GM21825 (cell line): ENCODE measurements around the gene POLRMT.
"Not testable (repeated sequence)": the region's sequence is repeated elsewhere in the genome, so short reads cannot be mapped to it uniquely, and the experiment has no call there.

Source experiments
- ATAC-seq: cut with Tn5 transposase; IDR thresholded peaks from one replicate; pipeline ENCODE4 v1.9.1; 2021; ENCODE audit warnings: mild to moderate bottlenecking, moderate library complexity; ENCODE audit not compliant: unreplicated experiment

The POLRMT gene

GRCh38 chr19:633068-633785, at the start of gene POLRMT:
TSS of gene POLRMT (minus strand) at chr19:633537. CDS start at chr19:633512, 25 bp downstream.
- ATAC-seq: peak; percentile 71

GRCh38 chr19:682678-683320, 49.5 kb upstream of the POLRMT start:
- no peak for ATAC-seq

GRCh38 chr19:681029-682019, 48.0 kb upstream of the POLRMT start:
- ATAC-seq: no peak

GRCh38 chr19:680287-681028, 47.1 kb upstream of the POLRMT start:
- ATAC-seq: peak; percentile 69

- peak; percentile 7 for ATAC-seq
Measured at GRCh38 chr19:679418-680286, 46.3 kb upstream of the POLRMT start.

GRCh38 chr19:678791-679388, 45.6 kb upstream of the POLRMT start:
- ATAC-seq: no peak

DNA sequence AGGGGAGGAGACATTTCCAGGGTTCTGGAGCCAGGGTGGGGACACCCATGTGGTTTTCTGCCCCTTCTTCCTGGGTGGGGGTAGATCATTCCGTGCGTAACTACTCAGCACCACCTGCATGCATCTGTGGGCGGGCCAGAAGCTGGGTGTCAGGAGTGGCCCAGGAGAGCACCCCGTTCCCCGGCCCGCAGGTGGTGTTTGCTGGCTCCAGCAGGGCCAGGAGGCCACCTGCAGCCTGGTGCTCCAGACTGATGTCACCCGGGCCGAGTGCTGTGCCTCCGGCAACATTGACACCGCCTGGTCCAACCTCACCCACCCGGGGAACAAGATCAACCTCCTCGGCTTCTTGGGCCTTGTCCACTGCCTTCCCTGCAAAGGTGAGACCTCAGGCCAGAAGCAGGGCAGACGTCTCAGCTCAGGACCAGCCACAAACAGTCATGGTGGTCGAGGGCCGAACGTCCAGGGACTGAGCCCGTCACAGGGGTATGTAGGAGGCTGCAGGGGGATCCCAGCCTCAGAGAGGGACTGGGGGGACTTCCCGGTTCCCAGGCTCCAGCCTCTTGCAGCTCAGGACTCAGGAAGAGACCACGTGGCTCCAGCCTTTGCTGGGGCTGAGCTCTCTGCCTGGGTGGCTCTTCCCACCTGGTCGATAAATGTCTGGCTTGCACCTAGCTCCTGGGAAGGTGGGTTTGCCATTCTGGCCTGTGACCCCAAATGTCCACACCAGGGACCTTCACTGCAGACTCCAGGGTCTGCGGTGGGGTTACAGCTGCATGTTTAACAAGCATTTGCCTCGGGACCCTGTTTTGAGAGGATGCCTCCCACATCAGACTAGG, 44.5 kb upstream of the POLRMT start:
- ATAC-seq: no peak

GRCh38 chr19:677201-677600, 43.9 kb upstream of the POLRMT start:
- no peak for ATAC-seq

DNA sequence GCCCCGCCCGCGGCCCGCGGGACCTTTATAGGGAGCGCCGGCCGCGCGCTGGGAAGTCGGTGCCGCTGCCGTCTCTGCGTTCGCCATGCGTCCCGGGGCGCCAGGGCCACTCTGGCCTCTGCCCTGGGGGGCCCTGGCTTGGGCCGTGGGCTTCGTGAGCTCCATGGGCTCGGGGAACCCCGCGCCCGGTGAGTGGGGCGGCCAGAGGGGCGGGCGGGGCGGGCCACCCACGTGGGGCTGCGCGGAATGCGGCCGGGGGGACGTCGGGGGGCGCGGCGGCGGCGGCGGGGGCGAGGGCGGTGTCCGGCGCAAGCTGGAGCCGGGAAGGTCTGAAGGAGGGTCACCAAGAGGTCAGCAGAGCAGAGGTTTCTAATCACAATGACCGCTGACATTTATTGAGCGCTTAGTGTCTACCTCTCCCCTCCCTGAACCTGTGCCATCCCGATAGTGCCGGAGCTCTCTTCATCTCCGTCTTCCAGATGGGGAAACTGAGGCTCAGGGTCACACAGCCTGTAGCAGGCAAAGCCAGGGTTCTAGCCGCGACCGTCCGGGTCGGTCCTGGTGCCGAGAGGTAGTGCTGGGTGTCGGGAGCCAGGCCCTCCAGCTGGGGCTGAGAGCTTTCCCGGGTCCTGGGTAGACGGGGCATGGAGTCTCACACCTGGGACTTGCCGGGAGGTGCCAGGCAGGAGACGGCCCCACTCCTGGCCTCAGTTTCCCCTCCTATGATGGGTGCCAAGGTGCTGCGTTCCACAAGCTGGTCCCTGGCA, 43.2 kb upstream of the POLRMT start, which contains the start of gene FSTL3:
Gene FSTL3, plus strand, starts transcription at position 54 of the 767 bp plus-strand sequence. Its CDS starts 32 bp downstream, at position 86.
- ATAC-seq: no peak

- ATAC-seq: no peak
Measured at GRCh38 chr19:676007-676338, 42.6 kb upstream of the POLRMT start.

GRCh38 chr19:674282-675151, 41.2 kb upstream of the POLRMT start:
- ATAC-seq: no peak

GRCh38 chr19:670609-671075, 37.3 kb upstream of the POLRMT start:
- ATAC-seq: no peak

DNA sequence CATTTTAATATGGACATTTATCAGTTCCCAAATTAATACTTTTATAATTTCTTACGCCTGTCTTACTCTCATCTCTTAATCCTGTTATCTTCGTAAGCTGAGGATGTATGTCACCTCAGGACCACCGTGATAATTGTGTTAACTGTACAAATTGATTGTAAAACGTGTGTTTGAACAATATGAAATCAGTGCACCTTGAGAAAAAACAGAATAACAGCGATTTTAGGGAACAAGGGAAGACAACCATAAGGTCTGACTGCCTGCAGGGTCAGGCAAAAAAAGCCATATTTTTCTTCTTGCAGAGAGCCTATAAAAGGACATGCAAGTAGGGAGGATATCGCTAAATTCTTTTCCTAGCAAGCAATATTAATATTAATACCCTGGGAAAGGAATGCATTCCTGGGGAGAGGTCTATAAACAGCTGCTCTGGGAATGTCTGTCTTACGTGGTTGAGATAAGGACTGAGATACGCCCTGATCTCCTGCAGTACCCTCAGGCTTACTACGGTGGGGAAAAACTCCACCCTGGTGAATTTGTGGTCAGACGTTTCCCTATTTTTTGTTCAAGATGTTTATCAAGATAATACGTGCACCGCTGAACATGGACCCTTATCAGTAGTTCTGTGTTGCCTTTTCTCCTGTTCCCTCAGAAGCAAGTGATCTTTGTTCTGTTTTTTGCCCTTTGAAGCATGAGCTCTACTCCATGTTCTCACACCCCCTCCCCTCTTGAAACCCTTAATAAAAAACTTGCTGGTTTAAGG, 35.5 kb upstream of the POLRMT start:
- not testable (repeated sequence) for ATAC-seq

- ATAC-seq: not testable (repeated sequence)
Measured at GRCh38 chr19:666985-667573, 33.7 kb upstream of the POLRMT start.

GRCh38 chr19:664913-665443, 31.6 kb upstream of the POLRMT start:
- no peak for ATAC-seq
